GM18499 (cell line): ENCODE results near the gene FBXO17.
A peak's percentile ranks its signal among the peaks of the same experiment; 100 is the strongest.

Experiments
- ATAC-seq: cut with Tn5 transposase; IDR thresholded peaks from one replicate; pipeline ENCODE4 v1.9.1; 2021; ENCODE audit warnings: moderate number of reproducible peaks; ENCODE audit not compliant: insufficient read depth, unreplicated experiment

FBXO17 gene

DNA sequence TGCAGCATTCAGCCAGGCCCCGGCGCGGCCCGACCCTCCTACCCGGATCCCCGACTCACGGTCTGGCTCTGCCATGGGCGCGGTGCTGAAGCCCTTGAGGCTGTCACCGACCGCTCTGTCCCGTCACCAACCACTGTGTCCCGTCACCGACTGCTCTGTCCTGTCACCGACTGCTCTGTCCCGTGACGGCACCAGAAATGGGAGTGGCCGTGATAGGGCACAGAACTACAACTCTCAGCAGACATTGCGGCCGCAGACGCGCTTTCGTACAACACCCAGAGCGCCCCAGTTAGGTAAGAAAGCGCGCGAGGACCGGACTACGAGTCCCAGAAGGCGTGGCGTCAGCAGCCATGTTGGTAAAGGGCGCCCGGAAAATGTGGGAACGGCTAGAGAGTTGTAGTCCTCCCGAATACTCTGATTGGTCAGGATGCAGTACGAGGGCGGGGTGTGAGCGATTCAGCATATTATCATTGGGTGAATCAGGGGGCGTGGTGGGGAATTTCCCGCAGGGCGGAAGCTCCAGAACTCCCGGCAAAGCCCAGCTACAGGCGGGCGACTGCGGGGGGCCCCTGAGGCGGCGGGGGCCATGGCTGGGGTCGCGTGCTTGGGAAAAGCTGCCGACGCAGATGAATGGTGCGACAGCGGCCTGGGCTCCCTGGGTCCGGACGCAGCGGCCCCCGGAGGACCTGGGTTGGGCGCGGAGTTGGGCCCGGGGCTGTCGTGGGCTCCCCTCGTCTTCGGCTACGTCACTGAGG lies 75.9 kb downstream of the FBXO17 start, which contains the start of the genes NFKBIB and SIRT2:
Gene NFKBIB, plus strand, starts transcription at position 523 of the 755 bp plus-strand sequence. Its CDS starts 64 bp downstream, at position 587.
Gene SIRT2, minus strand, starts transcription at position 172 of the 755 bp plus-strand sequence. Its CDS starts 97 bp downstream, at position 75.
- ATAC-seq: peak; percentile 86

DNA sequence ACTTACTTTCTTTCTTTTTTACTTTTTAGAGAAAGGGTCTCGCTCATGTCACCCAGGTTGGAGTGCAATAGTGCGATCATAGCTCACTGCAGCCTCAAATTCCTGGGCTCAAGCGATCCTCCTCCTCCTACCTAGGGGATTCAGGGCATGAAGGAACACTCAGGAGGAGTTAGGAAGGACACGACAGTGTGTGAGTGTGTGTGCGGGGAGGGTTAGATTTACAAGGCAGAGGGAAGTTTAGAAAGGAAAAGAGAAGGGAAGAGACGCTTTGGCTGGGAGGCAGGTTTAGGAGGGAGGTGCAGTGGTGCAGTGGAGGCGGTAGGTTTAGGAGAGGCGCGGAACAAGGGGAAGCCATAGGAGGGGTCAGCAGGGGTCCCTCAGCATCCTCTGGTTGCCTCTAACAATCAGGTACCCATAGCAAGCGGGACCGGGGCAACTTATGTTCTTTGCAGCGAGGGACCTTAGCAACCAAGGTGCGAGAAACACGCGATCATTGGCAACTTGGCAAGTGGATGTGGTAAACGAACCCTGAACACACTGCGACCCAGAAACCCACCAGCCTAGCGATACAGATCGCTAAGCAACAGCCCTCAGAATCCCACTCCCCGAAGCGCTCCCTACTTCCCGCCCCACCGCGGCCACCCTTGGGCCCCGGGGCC lies 76.6 kb downstream of the FBXO17 start:
- ATAC-seq: no peak

DNA sequence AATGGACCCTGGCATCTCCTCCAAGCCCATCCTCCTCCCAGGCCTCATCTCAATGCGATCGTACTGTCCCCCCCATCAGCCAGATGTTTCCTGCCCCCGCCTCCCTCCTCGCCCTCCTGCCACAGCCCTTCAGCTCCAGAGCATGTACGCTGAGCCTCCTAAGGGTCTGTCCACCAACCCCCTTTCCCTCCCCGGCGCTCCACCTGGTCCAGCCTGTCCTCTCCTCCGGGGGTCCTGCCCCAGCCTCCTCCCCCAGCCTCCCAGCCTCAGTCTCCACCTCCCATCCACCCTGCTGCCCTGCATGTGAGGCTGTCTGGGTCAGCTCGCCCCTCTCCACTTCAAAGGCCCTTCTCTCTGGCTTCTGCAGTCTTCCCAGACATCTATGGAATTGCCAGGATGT lies 80.6 kb downstream of the FBXO17 start:
- no peak for ATAC-seq

DNA sequence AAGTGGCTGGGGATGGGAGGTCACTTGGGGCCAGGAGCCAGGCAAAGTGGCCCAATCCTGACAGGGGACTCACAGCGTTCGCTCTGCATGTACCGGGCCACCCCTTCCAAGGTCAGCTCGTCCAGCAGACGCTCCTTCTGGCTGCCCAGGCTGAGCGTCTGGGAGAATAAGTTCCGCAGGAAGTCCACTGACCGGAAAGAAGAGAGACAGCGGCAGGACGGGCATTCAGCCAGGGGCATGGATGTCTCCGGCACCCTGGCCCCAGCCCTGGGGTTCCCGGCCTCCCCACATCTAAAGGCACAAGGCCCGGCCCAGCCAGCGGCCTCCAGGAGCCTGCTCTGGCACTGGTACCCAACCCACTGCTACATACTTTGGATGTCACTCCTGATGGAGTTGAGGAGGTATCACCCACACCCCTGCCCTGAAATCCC lies 82.2 kb downstream of the FBXO17 start:
- ATAC-seq: no peak

DNA sequence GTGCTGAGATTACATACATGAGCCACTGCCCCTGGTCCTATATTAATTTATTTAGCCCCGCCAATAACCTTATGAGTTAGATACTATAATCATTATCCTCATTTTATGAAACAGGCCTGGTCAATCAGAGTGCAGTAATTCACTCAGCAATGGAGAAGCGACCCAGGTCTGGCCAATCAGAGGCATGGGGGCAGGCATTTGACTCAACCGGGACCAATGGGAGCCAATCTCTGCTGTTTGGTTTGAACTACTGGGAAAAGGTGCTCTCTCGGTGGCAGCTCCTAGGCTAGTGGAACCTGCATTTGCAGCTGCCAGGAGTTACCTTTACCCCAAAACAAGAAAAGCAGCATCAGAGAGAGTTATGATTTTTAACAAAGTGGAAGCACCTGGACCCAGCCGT lies 82.7 kb downstream of the FBXO17 start:
- ATAC-seq: no peak

DNA sequence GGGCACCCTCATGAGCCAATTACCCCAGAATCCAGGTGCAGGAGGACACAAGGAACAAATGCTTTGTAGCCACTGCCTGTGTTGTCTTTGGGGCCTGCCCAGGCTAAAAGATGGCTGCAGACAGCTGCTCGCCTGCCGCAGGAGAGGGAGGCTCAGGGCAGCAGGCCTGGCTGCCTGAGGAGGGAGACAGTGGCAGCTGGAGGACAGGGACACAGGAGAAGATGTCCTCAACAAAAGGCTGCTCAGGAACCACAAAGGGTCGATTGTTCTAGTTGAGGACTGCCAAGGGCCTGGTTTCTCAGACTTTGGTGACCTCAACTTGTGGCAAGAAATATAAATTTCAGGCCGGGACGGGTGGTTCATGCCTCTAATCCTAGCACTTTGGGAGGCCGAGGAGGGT lies 83.8 kb downstream of the FBXO17 start:
- no peak for ATAC-seq
